Fibroblast of lung (primary cell): ENCODE data around the gene SLC22A1.

Experiments used
- CTCF ChIP-seq, 2 donors: IDR thresholded peaks in 1 of 2; conservative IDR thresholded peaks in 1 of 2; 1 replicate in 1 of 2; 2 replicates in 1 of 2; pipeline ENCODE4 v1.5.1; 2011 to 2012; ENCODE audit warnings: low read length in 2 of 2, control low read depth in 1 of 2, inconsistent platforms in 1 of 2, low read depth in 1 of 2, mild to moderate bottlenecking in 1 of 2
- EZH2 ChIP-seq: IDR thresholded peaks from 2 replicates; pipeline ENCODE4 v1.5.1; 2012; ENCODE audit warnings: low read length, control low read depth, mild to moderate bottlenecking; ENCODE audit errors: missing control alignments

DNA sequence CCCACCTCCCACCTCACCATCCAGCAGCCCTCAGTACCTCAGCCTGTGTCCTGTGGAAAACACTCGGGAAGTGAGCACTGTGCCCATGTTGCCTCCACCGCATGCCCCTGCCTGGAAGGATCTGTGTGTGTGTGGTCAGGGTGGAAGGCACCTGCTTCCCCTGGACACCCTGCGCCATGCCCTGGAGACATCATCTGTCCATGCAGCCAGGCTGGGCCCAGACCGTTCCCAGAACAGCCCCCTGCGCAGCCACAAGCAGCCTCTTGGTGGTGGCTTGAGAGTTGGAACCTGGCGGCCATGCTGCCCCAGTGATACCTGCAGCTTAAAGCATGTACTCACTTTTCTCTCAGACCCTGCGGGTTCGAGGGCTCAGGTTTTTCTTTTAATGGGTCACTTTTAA is 34.9 kb upstream of the SLC22A1 start:
- TF ChIP-seq CTCF (conservative IDR thresholded peaks at IDR 0.05 in 1 of 2, IDR thresholded peaks at IDR 0.05 in 1 of 2; ENCODE audit: low read depth in 1 of 2, low read length in 2 of 2) (no peak), EZH2 (no peak)
